NCI-H1694 (cell line): ENCODE measurements around the gene SOST.

Source experiments
- DNase-seq: peaks from one replicate; lab custom pipeline; 2025; lab: John Stamatoyannopoulos, UW

SOST gene

GRCh38 chr17:43707184-43707583, 51.4 kb downstream of the SOST start:
- no peak for DNase-seq

GRCh38 chr17:43706235-43706634, 52.4 kb downstream of the SOST start:
- DNase-seq: no peak
